Endodermal cell (in vitro differentiated cells): ENCODE results near the gene SMIM31. TPM values are rescaled to one million over a fixed set of nuclear protein-coding genes. Genes with fewer than 3 reads are reported as not detected.

Source experiments
- DNase-seq: peaks from one replicate; pipeline ENCODE4 v3.0.0-alpha.2; 2017
- H3K27ac ChIP-seq: 2 replicates; pipeline ENCODE4 v1.5.1; 2013; ENCODE audit warnings: mild to moderate bottlenecking, low read depth, low read length, moderate library complexity
- H3K27me3 ChIP-seq: 2 replicates; pipeline ENCODE4 v1.6.1; 2013; ENCODE audit warnings: mild to moderate bottlenecking, low read length, moderate library complexity; ENCODE audit not compliant: insufficient read depth, control insufficient read depth, poor library complexity, severe bottlenecking
- H3K36me3 ChIP-seq: 2 replicates; pipeline ENCODE4 v1.7.0; 2013; ENCODE audit warnings: mild to moderate bottlenecking, low read length, moderate library complexity; ENCODE audit not compliant: control insufficient read depth, insufficient read depth
- H3K4me1 ChIP-seq: one replicate; pipeline ENCODE4 v1.7.0; 2013; ENCODE audit warnings: low read length; ENCODE audit not compliant: control insufficient read depth, insufficient read depth
- H3K4me3 ChIP-seq: 2 replicates; pipeline ENCODE4 v1.5.1; 2013; ENCODE audit warnings: mild to moderate bottlenecking, low read length, moderate library complexity
- H3K9ac ChIP-seq: 2 replicates; pipeline ENCODE4 v1.6.1; 2013; ENCODE audit warnings: mild to moderate bottlenecking, low read length, moderate library complexity; ENCODE audit not compliant: poor library complexity, severe bottlenecking; ENCODE audit errors: extremely low read depth
- H3K9me3 ChIP-seq: 2 replicates; pipeline ENCODE4 v1.6.1; 2013; ENCODE audit warnings: mild to moderate bottlenecking, low read length, moderate library complexity; ENCODE audit not compliant: control insufficient read depth
- H3K27ac Mint-ChIP-seq: 2 replicates; pipeline ENCODE4 v1.8.0; 2020; ENCODE audit warnings: mixed read lengths
- H3K27me3 Mint-ChIP-seq: 2 replicates; pipeline ENCODE4 v1.8.0; 2021; ENCODE audit warnings: mild to moderate bottlenecking, mixed read lengths; ENCODE audit not compliant: insufficient read depth
- H3K36me3 Mint-ChIP-seq: 2 replicates; pipeline ENCODE4 v1.8.0; 2020; ENCODE audit warnings: low read depth, mixed read lengths
- H3K4me1 Mint-ChIP-seq: 2 replicates; pipeline ENCODE4 v1.8.0; 2020; ENCODE audit warnings: mixed read lengths
- H3K4me3 Mint-ChIP-seq: 2 replicates; pipeline ENCODE4 v1.8.0; 2020; ENCODE audit warnings: mild to moderate bottlenecking, moderate library complexity, mixed read lengths
- H3K9me3 Mint-ChIP-seq: 2 replicates; pipeline ENCODE4 v1.8.0; 2020; ENCODE audit warnings: mild to moderate bottlenecking, mixed read lengths
- CTCF ChIP-seq: fragments of 200-600 bp; sonication (generic); conservative IDR thresholded peaks from 2 replicates; pipeline ENCODE4 v1.5.0; 2021; ENCODE audit warnings: antibody characterized with exemption, mild to moderate bottlenecking
- WGBS, 2 experiments: methylation state at CpG; one replicate each; pipeline versions ENCODE4 v1.1.5 to v1.1.7; 2013; ENCODE audit warnings: missing lambda C conversion rate in 2 of 2, mixed read lengths in 1 of 2; ENCODE audit not compliant: insufficient coverage in 1 of 2, insufficient read length in 1 of 2; 5-methylcytosine and 5-hydroxymethylcytosine counted together
- total RNA-seq, 2 donors: library from RNA; stranded (reverse); fragmentation: NEBNext Ultra II Directional in 1 of 2; extraction: Animal tissue kit (Norgen Biotek cat#: 25700) in 1 of 2; gene quantifications; 2 replicates in 1 of 2; 3 replicates in 1 of 2; pipeline ENCODE4 v1.2.1, GENCODE V29; 2021

The SMIM31 gene
- total RNA-seq, 2 donors from 2014 or later: not detected

DNA sequence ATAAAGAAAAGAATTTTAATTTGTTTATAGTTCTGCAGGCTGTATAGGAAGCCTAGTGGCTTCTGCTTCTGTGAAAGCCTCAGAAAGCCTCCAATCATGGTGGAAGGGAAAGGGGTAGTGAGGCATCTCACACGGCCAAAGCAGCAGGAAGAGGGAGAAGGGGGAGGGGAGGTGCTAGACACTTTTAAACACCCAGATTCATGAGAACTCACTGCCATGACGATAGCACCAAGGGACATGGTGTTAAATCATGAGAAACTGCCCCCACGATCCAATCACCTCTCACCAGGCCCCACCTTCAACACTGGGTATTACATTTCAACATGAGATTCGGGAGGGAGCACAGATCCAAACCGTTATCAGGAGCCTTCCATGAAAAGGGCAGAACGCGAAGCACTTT, 18.1 kb downstream of the SMIM31 start:
- Histone ChIP-seq H3K9ac (no peak overlapping the region), H3K9me3 (no peaks in the 10 kb centered on the region), H3K36me3 (no peaks in the 10 kb centered on the region), H3K27ac (no peak overlapping the region), H3K27me3 (no peaks in the 10 kb centered on the region), H3K4me3 (no peak overlapping the region), H3K4me1 (peaks cover 2% of the 10 kb centered on the region)
- no peak for DNase-seq
- WGBS, 2 experiments: 89 to 100% methylated on average over 4 to 7 of the region's 7 CpGs
- H3K4me1 Mint-ChIP-seq: peaks cover 6% of the 10 kb centered on the region
- TF ChIP-seq CTCF: no peak
- H3K27ac Mint-ChIP-seq: no peak overlapping the region
- H3K4me3 Mint-ChIP-seq: no peak overlapping the region
- H3K27me3 Mint-ChIP-seq: no peaks in the 10 kb centered on the region
- peaks cover 4% of the 10 kb centered on the region for H3K9me3 Mint-ChIP-seq
- H3K36me3 Mint-ChIP-seq: no peaks in the 10 kb centered on the region

DNA sequence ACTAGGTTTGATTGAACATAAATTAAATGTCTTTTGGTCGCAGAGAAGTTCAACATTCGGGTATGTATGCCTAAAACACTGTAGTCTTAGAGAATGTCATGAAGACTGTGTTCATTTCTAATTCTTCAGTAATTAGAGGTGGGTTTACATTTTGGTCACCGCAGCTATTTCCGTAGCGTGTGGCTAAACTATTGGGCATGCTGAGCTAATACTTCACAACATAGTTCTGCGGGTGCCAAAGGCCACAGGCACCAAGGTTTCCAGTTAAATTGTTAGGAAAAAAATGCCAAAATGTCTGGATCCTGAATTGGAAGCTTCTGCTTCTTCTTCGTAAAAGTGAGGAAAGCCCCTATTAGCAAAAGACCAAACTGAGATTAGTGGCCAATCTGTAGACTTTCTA, 25.1 kb downstream of the SMIM31 start:
- 85 to 90% methylated on average over 7 of the region's 7 CpGs for WGBS, 2 experiments
- Mint-ChIP-seq H3K27me3 (no peaks in the 10 kb centered on the region), H3K27ac (no peak overlapping the region), H3K36me3 (no peaks in the 10 kb centered on the region), H3K9me3 (no peaks in the 10 kb centered on the region), H3K4me3 (no peak overlapping the region), H3K4me1 (peaks cover 9% of the 10 kb centered on the region)
- H3K4me1 ChIP-seq: peaks cover 2% of the 10 kb centered on the region
- no peaks in the 10 kb centered on the region for H3K36me3 ChIP-seq
- no peaks in the 10 kb centered on the region for H3K27me3 ChIP-seq
- no peak overlapping the region for H3K27ac ChIP-seq
- no peak for TF ChIP-seq CTCF
- no peaks in the 10 kb centered on the region for H3K9me3 ChIP-seq
- no peak overlapping the region for H3K4me3 ChIP-seq
- no peak overlapping the region for H3K9ac ChIP-seq
- no peak for DNase-seq

- H3K27me3 Mint-ChIP-seq: no peaks in the 10 kb centered on the region
Measured at GRCh38 chr4:164779811-164780216, 25.9 kb downstream of the SMIM31 start.

More at GRCh38 chr4:164779811-164780216, 25.9 kb downstream of the SMIM31 start:
- Histone ChIP-seq H3K27ac (no peak overlapping the region), H3K27me3 (no peaks in the 10 kb centered on the region), H3K4me1 (peaks cover 1% of the 10 kb centered on the region), H3K4me3 (no peak overlapping the region), H3K9me3 (no peaks in the 10 kb centered on the region), H3K9ac (no peak overlapping the region), H3K36me3 (no peaks in the 10 kb centered on the region)
- H3K4me3 Mint-ChIP-seq: no peak overlapping the region
- 14 to 62% methylated on average over 2 to 7 of the region's 7 CpGs for WGBS, 2 experiments
- peak; percentile 95 for TF ChIP-seq CTCF
- no peaks in the 10 kb centered on the region for H3K36me3 Mint-ChIP-seq
- no peak overlapping the region for H3K27ac Mint-ChIP-seq
- DNase-seq: peak; percentile 85
- peaks cover 9% of the 10 kb centered on the region for H3K4me1 Mint-ChIP-seq
- no peaks in the 10 kb centered on the region for H3K9me3 Mint-ChIP-seq
